Forelimb muscle (tissue), 1 donor: Measurements from ENCODE around the gene CREBBP. TPM values are rescaled to one million over a fixed set of nuclear protein-coding genes. Genes with fewer than 3 reads are reported as not detected.

Experiments
- DNase-seq: peaks from one replicate; pipeline ENCODE4 v3.0.0-alpha.2; 2013; ENCODE audit warnings: low read depth
- polyA plus RNA-seq: library from polyadenylated mRNA; unstranded; fragments of 120-200 nt; gene quantifications from one replicate; pipeline ENCODE4 v1.2.1, GENCODE V29; 2013; ENCODE audit not compliant: insufficient read length

The CREBBP gene
- polyA plus RNA-seq, 1 donor, result 37.8 TPM

DNA sequence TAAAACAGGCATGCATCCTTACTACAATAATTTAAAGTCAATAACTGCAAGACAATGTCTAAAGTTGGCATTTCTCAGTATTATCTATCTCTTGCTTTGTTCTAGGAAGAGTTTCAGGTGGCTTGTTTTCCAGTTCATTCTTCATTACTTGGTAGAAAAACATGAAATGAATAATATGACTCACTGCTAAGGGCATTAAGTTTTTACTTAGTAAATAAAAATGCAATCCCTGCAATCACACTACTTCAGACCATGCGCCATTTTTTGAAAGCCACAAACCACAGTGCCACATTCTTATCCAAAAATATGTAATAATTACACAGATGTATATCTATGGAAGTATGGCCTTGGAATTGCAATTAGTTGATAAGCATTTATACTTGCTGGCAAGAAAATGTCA, 55.4 kb downstream of the CREBBP start:
- no peak for DNase-seq

DNA sequence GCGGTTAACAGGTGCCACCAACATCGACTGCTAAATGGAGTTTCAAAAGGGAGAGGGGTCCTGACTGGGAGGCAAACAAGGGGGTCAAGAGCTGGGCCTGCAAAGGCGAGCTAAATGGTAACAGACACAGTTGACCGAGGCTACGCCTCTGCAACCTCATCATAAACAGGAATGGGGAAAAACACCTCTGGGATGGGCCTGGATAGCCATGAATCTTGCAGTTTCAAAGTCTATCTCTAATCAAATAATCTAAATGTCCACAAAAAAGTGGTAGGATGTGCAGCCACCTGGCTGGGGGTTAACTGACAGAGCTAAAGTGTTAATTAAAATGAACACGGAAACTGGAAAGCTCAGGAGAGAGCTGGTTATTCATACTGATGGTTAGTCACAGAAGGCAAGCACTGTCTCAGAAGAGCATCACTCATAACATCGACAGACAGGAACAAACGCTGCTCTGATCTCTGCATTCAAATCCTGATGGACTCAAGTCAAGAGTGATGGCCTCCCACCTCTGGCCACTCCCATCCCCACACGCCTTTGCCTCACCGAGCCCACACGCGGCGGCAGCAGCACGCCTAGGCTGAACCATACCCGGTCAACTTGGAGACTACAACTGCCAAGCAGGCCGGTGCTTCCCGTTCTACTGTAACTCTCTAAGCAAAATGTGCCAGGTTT, 56.3 kb downstream of the CREBBP start:
- DNase-seq, result no peak

DNA sequence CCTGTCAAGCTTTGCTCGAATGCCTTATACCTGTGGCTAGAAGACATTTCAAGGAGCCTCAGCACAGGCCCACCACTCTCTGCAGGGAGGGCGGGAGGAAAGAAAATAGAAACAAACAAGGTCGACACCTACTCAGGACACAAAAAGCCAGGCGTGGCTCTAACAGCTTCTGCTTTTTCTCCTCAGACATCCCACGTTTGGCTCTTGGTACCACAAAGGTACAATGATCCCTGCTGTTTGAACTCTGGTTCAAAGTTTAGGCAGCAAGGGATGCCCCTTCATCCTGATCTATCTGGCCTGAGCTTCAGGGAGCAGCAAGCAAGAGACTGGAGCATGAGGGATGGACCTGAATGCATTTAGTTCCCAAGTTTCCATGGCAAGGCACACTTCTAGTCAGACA, 57.1 kb downstream of the CREBBP start:
- DNase-seq, result no peak

DNA sequence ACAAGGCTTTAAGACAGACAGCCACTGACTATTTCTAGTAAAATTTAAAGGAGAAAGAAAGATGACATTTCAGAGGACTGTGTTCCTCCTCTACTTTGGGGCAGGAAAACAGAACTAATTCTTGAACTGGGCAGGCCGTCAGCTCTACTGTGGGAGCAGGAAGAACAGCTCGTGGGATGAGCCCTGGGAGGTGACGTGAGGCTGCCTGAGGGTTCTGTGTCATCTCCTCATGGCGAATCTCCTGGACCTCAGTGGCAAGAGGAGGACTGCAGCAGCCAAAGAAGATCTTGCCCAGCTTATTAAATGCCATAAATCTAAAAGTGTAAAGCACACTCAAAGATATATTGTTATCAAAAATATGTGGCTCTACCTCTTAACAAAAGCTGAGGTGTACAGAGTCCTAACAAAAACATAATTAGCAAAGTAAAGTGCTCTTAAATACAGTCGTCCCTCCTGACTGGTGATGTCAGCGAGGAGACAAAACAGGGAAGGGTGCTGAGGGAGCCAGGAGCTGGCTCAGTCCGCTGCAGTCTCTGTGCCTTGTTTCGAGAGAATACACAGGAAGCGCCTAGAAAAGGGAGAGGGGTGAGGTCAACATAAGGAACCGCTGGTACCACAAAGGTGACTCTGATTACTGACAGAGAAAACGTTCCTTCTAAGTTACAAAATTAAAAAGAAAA, 58.0 kb downstream of the CREBBP start:
- no peak for DNase-seq

DNA sequence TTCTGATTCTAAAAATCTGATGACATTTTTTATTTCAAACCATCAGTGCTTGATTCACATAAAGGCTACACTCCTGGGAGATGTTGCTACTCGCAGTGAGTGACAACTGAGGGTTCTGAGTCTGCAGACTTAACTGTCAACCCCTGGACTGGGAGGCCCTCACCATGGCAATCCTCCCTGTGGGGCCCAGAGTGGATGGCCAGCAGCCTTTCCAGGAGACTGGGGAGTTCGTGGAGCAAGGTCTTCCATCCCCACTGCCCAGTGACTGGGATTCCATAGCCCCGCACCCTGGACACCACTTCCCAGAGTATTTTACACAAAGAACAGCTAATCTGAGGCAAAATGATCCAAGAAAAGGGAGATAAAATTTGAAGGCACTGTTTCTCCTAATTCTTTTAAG, 59.3 kb downstream of the CREBBP start:
- no peak for DNase-seq

DNA sequence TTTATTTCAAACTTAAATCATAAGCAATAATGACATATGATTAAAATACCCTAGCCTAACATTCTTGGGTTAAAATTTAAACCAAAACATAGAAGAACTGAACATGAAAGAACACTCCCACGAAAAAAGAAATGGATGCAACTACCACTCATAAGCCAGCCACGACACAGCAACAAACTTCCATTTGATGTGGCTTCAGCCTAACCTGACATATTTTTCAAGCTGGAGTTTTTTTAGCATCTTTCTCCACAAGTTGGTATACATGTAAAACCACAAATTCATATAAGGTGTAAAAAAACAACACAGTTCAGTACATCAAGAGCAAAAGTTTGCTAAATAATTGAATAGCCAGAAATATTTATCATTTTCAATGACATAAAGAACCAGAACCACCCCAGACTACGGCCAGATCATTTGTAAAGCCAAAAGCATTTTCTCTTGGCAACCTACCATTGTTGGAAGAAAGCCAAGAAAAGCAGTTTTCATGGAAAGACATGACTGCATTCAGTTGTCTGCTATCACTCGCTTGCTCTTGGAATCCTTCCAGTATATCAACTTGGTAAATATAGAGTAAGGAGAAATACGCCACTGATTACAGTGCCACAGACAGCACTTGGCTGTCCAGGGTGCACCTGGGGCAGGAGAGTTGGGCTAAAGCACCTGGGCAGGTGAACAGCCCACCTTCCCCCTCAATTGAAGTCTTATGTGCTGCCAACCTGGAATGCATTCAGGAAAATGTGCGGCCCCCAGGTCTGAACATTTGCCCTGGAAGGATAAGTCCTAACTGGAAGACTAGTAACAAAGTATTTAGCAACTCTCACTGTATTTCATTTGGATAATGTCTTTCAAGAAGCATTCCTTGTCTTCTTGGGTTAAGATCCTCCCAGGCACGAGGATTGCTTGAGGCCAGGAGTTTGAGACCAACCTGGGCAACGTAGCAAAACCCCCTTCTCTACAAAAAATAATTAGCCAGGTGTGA, 60.5 kb downstream of the CREBBP start:
- peak; percentile 61 for DNase-seq

DNA sequence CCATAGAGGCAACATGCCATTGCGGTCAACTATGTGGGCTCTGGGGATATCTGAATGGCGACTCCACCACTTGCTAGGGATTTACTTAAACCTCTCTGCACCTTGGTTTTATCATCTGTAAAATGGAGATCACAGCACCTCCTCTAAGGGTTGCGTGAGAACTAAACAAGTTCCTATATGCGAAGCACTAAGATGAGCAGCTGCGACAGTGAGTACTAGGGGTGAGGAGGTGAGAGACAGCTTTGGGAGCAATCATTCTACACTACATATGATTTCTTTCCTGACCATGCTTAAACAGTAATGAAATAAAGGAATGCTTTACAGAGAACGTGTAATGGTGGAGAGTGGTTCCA, 61.4 kb downstream of the CREBBP start:
- DNase-seq, result no peak

DNA sequence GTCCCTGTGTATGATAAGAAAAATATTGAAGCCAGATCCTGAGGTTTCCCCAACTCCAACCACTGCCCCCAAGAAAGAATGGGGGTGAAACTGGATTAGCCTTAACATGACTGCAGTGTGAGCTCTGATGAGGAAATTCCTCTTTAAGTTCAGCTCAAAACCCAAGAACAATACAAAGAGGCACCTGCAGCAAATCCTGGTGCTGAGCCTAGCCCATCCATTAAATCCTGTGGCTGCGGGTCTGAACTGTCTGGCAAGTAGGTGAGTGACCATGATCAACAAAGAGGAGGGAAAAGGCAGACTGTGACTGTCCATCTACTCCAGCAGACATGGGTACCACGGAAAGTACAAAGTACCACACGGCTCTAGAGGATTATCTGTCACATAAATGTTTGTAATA, 64.2 kb downstream of the CREBBP start:
- DNase-seq, result no peak

DNA sequence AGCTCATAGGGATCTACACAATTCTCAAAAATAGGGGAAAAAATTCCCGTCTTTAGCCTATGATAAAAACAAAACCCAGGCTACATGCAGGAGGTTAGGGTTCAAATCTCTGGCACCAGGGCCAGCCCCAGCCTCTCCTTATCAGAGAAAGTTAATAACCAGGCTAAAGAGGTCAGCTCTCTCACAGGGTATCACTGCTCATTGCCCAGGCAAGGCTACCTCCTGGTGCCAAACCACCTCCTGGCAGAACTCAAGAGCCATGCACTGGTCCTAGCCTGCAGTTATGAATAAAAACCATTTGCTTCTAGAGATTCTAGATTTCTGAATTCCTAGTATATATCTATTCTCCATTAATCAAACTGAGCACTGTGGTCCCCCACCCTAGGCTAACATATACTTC, 65.8 kb downstream of the CREBBP start:
- no peak for DNase-seq

DNA sequence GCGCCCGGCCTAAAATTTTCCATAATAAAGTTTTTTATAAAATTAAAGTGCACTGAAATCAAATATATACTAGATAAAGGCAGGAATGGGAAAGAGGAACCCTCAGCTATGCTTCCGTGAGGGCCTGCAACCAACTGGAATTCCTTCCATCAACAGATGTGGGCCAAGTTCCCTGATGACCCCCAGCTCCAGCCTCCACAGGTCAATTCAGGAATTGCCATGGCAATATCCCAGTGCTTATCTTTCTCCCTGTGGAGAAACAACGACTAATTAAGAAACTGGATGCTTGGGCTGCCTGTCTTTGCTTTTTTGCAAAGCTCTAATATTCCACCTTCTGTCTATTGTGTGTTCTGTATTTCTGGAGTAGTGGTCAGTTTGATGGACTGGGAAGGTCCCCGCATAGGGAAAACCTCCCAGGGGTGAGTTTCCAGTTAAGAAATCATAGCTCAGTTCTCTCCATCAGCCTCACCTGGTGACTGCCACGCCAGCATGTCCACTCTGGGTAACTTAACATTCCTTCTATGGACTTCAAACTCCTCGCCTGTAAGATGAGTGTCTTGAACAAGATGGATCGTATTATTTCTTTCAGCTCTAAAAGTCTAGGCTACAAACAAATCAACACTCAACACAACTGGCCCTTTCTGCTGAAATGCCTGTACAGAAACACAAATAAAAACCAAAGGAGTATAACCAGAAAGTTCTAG, 67.9 kb downstream of the CREBBP start:
- no peak for DNase-seq

DNA sequence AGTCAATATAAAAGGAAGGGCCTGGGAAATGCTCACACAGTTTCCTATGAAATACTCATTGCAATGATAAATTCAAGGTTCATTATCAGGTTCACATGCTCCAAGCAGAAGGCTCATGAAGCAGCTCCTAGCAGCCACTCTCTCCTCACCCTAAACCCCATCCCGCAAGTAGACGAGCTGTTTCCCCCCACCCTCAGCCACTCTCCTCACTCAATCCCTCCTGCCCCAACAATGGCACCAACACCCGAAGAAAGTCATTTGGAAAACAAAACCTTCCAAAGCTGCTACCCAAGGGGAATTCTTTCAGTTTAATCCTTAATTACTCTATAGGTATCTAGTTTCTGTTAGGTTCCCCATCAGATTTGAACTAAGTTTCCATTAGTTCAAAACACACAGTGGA, 69.7 kb downstream of the CREBBP start:
- DNase-seq, result no peak

DNA sequence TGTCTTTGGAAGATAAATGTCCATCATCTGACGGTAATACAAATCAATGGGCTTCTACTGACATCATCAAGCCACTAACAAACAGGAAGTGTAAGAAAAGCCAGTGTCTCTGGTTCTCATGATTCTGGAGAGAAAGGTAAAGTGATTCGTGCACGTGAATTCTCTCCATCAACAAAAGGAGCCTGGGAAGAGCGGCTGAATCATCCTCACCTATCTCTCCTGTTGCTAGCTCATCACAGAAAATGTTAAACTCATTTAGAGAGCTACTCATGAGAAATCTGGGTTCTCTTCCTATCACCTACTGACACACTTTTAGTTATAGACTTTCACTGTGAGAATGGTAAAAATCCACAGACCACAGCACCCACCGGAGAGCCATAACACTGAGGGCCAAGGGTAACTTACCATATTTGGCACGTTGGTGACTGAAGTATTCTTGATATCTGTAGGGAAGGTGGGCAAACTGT, 70.3 kb downstream of the CREBBP start:
- DNase-seq, result no peak

DNA sequence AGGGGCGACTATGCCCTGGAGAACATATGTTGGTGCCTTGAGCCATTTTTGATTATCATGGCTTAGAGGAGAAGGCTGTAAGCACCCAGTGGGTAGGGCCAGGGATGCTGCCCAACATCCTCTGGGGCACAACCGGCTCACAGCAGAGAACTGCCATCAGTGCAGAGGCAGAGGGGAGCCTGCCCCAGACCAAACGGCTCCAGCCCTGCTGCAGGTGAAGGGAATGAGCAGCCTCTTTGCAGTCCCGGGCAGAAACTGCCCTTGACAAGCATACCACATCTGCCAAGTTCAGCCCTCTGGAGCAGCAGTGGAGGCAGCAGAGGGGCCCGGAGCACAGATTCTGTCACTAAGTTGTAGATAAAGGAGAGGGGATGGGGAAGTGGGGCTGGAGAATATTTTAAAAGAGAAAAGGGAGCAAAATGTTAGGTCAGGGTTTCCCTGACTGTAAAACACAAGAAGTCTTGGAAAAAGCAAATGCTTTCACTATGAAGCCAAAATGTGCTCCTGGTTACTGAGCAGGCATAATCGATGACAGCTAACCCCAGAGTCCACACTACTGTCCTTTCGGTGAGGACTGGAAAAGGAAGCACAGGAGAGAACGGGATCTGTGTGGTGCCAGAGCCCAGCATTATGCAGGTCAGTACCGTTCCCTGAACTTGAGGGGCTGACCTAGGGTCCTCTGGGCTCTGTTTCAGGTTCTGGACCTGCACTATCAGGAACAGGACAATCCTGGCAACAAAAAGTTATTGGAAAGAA, 72.0 kb downstream of the CREBBP start:
- no peak for DNase-seq

DNA sequence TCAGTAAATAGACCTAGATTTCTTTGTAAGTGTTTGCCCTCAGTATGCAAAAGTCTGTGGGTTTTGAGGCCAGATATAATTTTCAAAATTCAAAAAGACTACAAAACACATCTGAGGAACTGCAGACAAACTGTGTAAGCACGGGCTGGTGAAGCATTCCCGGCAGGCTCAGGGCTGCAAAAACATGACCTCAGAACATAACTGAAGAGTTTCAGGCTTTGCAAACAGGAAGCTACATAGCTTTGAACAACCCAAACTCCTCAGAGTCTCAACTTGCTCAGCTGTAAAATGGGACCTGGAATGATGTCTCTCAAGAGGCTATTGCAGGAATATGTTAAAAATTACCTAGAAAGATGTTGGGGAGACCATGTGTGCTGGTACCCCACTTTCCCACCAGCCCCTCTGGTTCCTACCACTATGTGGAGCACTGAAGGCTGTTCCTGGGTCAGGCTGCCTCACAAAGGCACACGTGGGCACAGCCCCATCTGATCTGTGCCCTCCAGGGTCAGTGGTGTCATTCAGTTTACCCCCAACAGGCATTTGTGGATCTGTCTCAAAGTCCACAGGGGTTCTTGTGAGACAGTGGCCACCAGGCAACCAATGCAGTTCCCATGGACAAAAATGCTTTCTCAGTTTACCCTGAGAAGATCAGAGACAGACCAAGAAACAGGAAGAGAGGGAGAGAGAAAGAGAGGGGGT, 72.9 kb downstream of the CREBBP start:
- DNase-seq, result no peak

DNA sequence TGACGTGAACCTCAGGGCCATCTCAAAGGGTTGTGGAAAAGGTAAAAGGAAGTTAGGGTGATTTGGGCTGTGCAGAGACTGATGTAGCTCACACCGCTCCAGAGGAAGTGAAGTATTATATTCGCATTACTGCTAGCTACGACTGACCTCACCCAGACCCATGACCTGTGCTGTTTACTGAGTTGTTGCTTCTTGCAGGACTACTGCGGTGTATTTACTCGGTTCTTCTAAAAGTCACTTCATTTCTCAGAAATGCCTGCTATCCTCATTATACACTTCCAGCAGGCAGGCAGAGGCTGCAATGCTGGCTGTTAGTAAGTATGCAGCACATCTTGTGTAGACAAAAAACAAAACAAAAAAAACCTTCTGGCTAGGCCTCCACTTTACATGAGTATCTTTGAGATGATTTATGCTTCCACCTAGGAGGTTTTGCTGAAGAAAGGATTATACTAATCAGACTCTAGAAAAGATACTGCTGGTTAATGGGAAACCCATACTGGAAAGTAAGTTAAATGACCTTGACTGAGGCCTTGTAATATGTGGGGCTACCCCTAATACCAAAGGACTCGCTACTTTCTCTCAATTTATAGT, 76.0 kb downstream of the CREBBP start:
- no peak for DNase-seq

DNA sequence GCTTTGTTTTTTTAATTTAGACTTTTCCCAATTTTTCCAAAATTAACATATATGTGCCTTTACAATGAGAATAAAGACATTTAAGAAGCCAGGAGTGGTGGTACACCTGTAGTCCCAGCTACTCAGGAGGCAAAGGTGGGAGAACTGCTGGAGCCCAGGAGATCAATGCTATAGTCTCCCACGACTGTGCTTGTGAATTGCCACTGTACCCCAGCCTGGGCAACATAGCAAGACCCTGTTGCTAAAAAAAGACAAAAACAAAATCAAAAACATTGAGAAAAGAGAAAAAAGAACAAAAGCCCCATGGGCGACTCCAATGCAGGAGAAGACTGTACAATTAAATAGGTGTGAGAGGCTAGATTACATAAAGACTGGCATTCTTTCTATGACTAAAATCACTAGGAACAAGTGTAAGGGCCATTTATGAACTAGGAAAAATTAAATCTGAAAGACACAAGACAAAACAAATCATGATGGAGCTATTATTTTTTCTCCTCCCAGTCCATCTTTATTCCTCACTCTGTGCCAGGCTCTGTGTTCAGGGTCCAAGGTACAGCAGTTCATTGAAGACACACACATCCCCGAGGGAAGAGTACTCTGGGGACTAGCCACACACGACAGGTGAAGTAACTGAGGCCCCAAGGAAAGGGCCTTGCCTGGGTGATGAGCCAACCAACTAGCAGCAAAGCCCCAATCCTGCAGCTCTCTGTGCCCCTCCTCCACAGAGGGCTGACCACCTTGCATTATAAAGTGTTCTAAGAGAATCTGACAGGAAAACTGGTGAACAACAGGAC, 79.8 kb downstream of the CREBBP start:
- no peak for DNase-seq

DNA sequence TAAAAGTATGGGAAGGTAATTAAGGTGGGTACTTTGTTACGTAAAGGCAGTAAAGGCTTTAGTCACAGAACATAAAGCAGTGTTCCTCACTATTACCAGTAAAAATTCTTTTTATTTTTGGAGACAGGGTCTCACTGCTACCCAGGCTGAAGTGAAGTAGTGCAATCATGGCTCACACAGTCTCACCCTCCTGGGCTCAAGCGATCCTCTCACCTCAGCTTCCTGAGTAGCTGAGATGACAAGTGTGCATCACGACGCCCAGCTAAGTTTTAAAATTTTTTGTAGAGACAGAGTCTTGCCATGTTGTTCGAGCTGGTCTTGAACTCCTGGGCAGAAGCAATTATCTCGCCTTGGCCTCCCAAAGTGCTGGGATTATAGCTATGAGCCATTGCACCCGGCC, 80.5 kb downstream of the CREBBP start:
- DNase-seq, result no peak

DNA sequence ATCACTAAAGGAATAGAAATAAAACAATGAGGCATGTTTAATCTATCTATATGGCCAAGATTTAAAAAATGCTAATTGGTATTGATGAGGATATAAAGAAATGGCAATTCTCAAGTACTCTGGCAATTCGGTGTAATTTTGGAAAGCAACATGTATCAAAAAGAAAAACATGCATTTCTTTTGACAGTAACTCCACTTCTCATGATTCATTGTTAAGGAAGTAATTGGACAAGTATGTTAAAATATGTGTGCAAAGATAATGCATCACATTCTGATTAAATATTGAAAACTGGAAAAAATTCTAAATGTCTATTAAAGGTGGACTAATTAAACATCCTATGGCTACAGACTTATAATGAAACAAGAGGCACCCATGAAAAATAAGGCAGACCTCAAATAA, 81.2 kb downstream of the CREBBP start:
- no peak for DNase-seq

DNA sequence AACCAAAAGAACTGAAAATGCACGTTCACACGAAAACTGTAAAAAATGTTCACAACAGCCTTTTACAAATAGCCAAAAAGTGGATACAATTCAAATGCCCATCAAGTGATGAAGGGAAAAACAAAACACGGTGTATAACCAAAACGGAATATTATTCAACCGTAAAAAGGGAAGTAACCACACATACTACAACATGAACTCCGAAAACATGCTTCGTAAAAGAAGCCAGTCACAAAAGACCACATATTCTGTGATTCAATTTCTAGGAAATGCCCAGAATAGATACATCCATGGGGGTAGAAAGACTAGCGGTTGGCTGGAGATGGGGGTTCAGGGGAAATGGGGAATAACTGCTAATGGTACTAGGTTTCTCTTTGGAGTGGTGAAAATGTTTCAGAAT, 81.7 kb downstream of the CREBBP start:
- no peak for DNase-seq
